GM19351 (cell line): ENCODE results near the gene IL17REL.

Experiments used
- ATAC-seq: cut with Tn5 transposase; IDR thresholded peaks from one replicate; pipeline ENCODE4 v1.9.1; 2021; ENCODE audit warnings: mild to moderate bottlenecking, moderate library complexity; ENCODE audit not compliant: unreplicated experiment

Gene IL17REL

DNA sequence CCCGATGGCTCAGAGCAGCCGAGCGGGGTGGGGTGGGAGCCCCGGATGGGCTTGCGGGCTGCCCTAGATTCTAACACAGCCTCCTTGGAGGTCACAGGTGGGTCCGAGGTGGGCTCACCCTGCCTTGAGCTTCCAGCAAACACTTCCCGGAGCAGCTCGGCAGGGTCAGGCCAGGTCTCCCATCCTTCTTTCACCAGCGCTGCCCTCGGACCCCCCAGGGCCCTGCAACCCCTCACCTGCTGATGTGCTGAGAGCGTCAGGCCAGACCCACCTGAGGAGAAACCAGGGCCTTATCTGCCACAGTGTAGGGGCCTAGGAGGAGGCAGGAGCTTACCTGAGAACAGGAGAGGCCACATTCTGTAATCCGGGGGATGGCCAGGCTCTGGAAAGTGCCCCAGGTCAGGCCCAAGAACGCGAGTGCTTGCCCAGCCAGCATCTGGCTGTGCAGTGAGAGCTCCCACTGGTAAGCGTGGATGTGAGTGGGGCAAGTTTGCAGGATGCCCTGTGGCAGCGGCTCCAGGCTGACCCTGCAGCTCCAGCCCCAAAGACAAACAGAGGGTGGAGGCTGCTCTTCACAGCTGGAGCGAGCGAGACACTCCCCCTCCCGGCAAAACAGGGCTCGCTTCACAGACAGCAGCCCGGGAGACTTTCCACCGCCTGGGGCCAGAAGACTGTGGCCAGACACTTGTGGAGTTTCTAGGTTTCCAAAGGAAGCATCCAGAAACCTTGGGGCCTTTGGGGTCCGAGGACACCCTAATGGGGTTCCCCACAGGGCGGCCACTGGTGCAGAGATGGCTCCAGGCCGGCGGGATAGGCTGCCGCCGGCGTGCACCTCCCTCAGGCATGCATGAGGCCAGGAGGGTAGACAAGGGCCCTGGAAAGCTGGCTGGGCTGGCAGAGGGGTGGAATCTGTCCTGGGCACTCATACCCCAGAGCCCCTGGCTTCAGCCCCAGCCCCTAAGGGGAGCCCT lies at the start of gene IL17REL:
Gene IL17REL, minus strand, starts transcription at position 555 of the 971 bp plus-strand sequence. Its CDS starts 119 bp downstream, at position 436.
- no peak for ATAC-seq

DNA sequence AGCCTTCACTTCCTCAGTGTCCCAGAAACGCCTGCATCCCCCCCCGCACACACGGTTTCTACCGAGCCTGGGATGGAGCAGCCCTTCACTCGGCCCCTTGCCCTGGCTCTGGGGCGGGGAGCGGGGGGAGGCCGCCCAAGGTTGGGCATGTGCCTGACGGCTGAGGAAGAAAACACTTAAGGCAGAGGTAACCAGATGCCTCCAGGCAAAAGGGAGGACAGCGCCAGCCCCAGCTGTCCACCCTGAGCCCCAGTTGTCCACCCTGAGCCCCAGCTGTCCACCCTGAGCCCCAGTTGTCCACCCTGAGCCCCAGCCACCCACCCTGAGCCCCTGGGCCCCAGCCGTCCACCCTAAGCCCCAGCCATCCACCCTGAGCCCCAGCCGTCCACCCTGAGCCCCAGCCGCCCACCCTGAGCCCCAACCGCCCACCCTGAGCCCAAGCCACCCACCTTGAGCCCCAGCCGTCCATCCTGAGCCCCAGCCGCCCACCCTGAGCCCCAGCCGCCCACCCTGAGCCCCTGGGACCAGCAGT lies 49.3 kb upstream of the IL17REL start:
- ATAC-seq = no peak

DNA sequence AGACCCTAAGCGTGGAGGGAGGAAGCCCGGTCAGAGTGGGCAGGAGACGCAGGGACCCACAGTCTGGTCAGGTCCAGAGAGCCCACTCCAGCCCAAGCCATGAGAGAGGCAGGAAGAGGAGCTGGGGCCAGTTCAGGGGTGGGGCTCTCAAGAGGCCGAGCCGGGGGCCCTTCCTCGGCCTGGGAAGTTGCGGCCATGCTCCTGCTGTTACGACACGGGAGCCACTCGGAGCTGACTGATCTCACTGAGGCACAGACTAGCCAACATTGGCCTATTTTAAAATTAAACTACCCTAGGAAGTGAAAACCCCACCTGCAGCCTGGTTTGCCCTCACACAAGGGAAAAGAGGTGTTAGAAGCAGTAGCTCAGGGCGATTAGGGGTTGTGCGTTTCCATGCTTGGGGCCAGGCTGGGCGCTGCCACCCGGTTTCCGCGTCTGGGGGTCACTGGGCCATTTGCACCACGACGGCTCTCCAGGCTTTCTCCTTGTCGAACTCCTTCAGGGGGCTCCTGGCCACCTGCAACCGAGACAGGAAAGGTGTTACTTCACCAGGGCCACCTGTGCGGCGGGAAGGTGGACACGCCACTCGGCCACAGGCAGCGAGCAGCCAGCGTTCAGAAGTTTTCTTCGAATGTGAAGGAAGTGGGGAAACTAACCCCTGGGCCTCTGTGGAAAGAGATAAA lies 48.7 kb upstream of the IL17REL start:
- no peak for ATAC-seq

DNA sequence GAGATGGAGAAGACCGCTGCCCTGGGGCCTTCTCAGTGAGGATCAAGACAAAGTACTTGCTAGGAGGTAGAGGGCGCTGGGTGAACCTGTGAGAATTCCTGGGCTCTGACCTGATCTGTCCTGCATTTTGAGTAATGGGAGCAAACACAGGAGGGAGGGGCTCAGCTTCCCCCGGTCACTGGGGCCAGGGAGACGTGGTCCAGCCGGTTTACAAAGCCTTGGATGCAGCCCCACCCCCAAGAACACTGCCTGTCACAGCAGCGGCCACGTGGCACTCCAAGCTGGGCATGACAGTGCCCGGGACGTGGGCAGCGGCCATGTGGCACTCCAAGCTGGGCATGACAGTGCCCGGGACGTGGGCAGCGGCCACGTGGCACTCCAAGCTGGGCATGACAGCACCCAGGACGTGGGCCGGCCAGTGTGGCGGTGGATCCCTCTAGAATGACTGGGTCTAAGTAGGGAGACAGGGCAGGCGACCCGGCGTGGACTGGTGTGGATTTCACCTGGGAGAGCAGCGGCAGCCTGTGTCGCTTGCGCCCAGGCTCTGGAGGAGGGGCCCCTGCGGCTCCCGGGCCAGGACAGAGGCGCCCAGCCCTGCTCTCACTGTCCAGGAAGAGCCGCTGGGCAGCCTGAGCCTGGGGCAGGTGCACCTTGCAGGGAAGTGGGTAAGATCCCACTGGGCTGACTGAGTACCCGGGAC lies 48.0 kb upstream of the IL17REL start:
- ATAC-seq = no peak

DNA sequence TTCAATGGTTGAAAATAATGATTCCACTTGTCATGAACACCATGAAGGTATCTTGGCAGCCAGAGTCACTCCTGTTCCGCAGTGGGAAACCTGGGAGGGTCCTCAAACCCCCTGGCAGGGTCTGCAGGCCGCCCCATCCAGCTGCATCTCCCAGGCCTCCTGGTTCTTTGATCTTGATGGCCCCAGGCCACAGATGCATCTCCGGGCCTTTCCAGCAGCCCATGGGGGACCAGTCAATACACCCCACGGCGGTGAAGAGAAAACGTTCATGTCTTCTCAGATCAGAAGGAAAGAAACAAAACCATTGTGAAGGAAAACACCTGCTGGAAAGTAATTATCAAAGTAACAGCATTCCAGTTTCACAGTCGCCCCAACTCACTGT lies 47.3 kb upstream of the IL17REL start:
- no peak for ATAC-seq

DNA sequence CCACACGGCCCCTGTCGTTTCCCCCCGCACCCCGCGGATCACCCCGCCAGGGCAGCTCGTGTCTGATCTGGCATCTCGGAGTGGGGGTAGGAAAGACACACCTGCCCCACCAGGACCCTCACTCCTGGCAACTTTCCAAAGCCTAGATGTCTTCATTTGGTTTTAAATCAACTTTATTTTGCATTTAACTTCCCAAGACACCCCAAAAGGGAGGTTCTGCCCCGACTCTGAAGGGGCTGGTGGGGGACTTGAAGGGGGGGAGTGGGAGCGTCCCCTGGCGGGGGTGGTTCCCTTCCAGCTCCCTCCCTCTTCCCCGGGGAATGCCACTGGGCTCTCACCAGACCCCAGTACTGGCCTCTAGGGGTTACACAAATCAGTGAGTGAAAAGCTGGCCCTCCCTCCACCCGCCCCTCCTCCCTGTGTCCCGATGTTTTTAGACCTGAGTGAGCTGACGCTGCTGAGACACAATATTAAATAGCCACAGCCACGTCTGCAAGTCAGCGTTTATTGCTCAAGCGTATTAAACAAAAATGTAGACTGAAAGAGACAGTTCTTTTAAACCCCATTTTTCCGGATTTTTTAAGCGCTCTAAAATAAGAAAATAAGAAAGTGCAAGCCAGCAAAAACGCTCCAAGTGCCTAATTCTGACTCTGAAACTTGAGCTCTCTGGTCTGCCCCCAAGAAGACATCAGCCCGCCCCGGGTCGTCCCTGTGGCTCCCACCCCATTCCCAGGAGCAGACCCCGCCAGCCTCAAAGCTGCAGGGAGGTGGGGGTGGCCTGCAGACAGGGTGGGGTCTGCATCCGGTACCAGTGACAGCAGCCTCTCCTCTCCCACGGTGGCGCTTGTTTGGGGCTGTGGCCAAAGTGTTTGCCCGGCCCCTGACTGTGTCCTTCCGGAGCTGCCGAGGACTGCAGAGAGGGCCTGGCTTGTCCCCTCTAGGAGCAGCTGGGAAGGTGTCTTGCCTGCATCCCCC lies 46.6 kb upstream of the IL17REL start:
- ATAC-seq = no peak

DNA sequence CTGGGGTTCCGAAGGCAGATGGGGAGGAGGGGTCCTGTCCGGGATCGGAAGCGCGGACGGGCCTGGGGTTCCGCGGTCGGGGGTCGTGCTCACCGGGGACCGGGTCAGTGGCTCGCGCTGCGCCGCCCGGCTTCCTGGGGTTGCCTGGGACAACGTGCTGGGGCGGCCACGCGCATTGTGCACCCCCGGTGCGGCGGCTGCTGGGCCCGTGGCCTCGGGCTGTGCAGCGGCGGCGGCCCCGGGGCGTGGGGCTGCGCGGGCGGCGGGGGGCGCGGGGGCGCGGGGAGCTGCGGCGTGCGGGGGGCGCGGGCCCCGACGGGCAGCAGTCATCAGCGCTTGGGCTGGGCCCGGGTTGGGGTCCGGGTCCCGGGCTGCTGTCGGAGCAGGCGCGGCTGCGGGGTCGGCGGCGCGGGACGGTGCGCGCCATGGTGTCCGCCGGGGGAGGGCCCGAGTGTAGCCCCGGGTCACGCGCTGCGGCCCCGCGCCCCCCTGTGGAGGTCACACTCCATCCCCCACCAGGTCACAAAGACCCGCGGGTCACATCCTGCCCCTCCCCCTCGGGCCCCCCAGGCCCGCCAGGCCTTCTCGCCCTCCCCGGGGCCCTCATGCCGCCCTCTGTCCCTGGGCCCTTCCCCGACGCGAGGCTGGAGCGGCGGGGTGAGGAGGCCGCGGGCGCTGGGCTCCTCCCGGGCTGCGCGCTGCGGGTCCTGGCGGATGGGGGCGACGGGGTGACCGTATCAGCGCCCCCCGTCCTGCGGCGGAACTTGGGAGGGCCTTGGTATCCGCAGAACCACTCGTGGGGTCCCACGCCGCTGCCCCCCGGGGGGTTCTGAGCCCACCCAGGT lies 45.7 kb upstream of the IL17REL start, which contains the start of gene TTLL8:
Gene TTLL8, minus strand, starts transcription at position 238 of the 845 bp plus-strand sequence.
- ATAC-seq = no peak

DNA sequence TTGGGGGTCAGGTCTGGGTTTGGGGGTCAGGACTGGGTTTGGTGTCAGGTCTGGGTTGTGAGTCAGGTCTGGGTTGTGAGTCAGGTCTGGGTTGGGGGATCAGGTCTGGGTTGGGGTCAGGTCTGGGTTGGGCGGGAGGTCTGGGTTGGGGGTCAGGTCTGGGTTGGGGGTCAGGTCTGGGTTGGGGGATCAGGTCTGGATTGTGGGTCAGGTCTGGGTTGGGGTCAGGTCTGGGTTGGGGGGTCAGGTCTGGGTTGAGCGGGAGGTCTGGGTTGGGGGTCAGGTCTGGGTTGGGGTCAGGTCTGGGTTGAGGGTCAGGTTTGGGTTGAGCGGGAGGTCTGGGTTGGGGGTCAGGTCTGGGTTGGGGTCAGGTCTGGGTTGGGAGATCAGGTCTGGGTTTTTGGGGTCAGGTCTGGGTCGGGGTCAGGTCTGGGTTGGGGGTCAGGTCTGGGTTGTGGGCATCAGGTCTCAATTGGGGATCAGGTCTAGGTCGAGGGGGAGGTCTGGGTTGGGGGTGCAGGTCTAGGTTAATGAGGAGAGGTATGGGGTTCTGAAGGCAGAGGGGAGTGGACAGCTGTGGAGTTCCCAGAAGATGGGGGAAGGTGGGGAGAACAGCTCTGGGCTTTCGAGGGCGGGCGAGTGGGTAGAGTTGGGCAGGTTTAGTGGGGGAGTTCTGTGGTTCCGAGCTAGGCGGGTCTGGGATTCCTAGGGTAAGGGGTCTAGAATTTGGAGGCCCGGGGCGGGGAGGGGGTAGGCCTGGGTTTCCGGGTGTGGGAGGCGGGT lies 44.9 kb upstream of the IL17REL start:
- no peak for ATAC-seq

DNA sequence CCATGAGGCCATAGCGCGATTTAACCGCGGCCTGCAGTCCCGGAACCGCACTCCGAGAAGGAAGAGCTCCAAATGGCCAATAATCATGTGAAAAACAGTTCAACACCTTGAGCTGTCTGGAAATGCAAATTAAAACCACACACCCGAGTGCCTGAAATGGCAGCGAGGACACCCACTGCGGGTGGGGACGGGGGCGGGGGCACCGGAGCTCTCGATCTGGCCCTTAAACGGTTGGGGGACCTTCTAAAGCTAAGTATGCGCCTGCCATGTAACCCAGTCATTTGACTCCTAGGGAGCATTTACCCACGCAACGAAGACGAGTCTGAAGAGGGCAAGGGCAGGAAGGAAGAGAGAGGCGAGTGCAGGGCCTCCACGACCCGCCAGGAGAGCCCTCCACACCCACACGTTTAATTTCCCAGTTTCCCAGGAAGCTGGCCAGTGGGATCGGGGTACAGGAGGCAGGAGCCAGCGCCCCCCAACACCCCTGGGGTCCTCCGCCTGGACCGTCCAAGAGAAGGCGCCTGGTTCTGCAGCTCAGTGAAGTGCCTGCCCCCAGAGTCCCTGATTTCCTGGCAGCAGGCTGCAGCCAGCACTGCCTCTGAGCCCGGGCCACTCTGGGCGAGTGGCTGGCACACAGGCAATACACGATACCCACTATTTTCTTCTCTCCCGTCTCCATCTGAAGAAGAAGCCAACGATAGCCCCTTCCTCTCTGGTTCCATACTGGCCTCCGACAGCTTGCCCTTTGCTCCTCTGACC lies 43.8 kb upstream of the IL17REL start:
- ATAC-seq = no peak

DNA sequence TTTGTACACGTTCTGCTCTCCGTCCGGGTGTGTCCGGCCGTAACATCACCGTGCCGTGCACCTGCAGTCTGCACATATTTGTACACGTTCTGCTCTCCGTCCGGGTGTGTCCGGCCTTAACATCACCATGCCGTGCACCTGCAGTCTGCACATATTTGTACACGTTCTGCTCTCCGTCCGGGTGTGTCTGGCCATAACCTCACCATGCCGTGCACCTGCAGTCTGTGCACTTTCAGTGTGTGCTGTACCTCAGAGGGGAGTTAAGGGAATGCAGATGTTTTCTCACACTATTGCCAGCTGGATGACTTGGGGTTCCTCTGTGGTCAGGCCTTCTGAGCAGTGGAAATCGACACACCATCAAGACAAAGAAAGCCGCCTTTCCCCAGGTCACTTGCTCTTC lies 41.3 kb upstream of the IL17REL start:
- no peak for ATAC-seq

DNA sequence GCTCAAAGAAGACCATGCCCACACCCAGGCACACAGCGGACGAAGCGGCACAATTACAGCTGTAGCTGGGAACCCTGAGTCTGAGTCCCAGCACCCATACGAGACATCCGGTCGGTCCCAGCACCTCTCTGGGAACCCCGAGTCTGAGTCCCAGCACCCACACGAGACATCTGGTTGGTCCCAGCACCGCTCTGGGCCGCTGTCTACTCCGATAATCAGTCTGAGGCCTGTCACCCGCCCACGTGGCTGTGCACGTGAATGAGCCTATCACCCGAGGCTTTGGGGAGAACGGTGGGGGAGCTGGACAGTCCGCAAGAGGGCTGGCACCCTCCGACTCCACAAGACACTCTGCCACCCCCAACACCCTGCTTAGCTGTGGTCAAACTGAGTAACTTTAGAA lies 39.4 kb upstream of the IL17REL start:
- no peak for ATAC-seq

DNA sequence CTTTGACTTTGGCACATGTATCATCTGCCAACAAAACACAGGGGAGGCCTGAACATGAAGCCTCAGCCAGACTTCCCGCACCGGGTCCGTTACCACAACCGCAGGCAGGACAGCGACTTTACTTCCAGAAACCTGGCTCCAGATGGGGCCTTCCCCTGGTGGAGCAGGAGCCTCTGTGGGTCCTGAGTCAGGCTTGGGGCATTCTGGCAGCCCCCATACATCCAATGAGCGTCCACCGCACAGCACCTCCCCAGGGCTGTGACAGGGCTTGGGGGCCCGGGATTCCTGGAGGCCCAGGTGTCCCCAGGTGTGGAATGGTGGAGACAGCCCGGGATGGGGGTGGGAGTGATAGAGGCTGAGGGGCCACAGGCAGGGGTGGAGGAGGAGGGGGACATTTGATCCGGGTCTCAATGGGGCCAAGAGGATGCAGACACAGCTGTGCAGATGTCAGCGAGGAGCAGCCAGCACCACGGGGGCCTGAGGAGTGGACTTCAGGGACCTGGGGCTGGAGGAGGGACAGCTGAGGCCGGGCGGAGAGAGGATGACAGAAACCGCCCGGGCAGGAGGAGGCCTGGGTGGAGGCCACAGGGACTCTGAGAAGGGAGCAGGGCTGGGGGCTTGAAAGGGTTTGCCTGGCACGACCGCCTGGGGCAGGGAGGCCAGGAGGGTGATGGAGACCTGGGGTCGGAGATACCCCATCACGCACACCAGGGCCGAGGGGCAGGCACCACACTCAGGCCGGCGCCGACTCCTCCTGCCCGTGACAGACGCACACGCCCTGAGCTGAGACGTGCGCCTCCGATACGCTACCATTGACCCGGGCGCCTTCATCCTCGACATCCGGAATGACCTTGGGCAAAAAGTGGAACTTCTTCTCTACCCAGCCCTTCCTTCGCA lies 37.0 kb upstream of the IL17REL start:
- ATAC-seq = no peak

DNA sequence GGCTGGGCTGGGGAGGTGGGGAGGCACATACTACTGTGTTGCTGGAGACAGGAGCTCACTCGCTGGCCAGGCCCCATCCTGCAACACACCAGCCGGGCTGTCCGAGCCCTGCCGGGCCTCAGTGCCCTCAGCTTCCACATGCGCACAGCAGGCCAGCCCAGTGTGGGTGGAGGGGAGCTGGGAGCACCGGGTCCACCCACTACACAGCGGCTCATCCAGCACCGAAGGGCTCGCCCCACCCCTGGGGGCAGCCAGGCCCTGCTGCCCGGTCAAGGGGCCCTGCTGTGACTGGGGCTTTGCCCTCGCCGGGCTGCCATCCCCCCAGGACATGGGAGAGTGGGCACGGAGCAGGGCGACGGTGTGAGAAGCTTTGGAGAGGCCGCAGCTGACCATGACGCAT lies 36.3 kb upstream of the IL17REL start:
- ATAC-seq = no peak

DNA sequence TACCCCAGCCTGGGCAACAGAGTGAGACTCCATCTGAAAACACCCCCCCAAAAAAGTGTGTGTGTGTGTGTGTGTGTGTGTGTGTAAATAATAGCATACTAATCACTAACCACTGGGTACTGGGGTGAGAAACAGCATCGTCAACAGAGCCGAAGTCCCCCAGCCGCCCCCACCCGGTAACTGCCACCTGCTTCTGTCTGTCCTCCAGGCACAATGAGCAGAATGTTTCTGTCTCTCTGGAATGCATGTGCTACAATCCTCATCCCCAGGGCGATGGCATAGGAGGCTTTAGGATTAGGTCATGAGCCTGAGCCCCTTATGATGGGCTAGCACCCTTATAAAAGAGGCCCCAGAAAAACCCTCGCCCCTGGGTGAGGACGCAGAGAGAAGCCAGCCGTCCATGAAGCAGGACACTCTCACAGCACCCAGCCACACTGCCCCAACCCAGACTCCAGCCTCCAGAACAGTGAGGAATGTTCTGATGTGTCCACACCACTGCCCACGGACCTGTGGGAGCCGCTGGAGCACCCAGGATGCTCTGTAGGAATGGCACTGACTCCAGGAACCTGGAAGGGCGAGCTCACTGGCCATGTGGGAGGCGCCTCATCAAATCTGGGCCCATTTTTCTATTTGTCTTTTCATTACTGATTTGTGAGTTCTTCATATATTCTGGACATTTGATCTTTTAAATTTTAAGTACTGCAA lies 35.6 kb upstream of the IL17REL start:
- no peak for ATAC-seq

DNA sequence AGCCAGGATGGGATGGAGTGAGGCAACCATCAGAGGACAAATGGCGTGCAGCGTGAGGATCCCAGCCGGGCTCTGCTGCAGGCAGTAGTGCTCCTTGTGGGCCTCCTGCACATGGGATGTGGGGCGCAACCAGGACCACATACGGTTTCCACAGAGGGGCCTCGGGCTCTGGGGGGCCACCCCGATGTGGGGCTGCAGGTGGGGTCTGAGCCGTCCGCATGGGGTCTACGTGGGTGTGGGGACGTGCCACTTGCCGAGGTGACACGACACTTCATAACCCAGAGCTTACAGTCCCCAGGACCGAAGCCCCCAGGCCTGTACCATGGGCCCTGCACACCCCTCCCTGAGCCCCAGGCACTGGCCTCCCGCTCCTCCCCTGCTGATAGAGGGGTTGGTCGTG lies 34.8 kb upstream of the IL17REL start:
- ATAC-seq = no peak
